HFFc6 (cell line): ENCODE measurements around the gene NT5C. TPM values are rescaled to one million over a fixed set of nuclear protein-coding genes. Genes with fewer than 3 reads are reported as not detected.

Experiments used
- DNase-seq: peaks from one replicate; pipeline ENCODE4 v3.0.0-alpha.2; 2018
- H3K27ac Mint-ChIP-seq: 2 replicates; pipeline ENCODE4 v1.8.0; 2020; ENCODE audit warnings: mild to moderate bottlenecking, mixed read lengths
- H3K27me3 Mint-ChIP-seq: 2 replicates; pipeline ENCODE4 v1.8.0; 2021; ENCODE audit warnings: mild to moderate bottlenecking, moderate library complexity, mixed read lengths; ENCODE audit not compliant: insufficient read depth
- H3K36me3 Mint-ChIP-seq: 2 replicates; pipeline ENCODE4 v1.8.0; 2021; ENCODE audit warnings: low read depth, mixed read lengths
- H3K4me1 Mint-ChIP-seq: 2 replicates; pipeline ENCODE4 v1.8.0; 2020; ENCODE audit warnings: low read depth, mixed read lengths
- H3K4me3 Mint-ChIP-seq: 2 replicates; pipeline ENCODE4 v1.8.0; 2020; ENCODE audit warnings: mild to moderate bottlenecking, moderate library complexity, mixed read lengths
- H3K9me3 Mint-ChIP-seq: 2 replicates; pipeline ENCODE4 v1.8.0; 2020; ENCODE audit warnings: mild to moderate bottlenecking, mixed read lengths
- total RNA-seq, 6 experiments: library from RNA; stranded (reverse); fragmentation: NEBNext Ultra II Directional; extraction: Animal tissue kit (Norgen Biotek cat#: 25700); gene quantifications; 2 replicates in 1 of 6; 3 replicates in 5 of 6; pipeline ENCODE4 v1.2.3, GENCODE V29; 2021
- TF ChIP-seq, protein P1 (sequence below): fragments of 200-600 bp; sonication (generic); IDR thresholded peaks from 2 replicates; pipeline ENCODE4 v1.5.0; 2021; ENCODE audit warnings: antibody characterized with exemption, mild to moderate bottlenecking

Gene NT5C
- total RNA-seq, 6 experiments from 2014 or later = 30.4 to 41.7 (median 36.3) TPM

- Mint-ChIP-seq H3K36me3 (peaks cover 22% of the 10 kb centered on the region), H3K4me1 (peaks cover 43% of the 10 kb centered on the region)
Measured at GRCh38 chr17:75151930-75152329, 20.4 kb upstream of the NT5C start.

DNA sequence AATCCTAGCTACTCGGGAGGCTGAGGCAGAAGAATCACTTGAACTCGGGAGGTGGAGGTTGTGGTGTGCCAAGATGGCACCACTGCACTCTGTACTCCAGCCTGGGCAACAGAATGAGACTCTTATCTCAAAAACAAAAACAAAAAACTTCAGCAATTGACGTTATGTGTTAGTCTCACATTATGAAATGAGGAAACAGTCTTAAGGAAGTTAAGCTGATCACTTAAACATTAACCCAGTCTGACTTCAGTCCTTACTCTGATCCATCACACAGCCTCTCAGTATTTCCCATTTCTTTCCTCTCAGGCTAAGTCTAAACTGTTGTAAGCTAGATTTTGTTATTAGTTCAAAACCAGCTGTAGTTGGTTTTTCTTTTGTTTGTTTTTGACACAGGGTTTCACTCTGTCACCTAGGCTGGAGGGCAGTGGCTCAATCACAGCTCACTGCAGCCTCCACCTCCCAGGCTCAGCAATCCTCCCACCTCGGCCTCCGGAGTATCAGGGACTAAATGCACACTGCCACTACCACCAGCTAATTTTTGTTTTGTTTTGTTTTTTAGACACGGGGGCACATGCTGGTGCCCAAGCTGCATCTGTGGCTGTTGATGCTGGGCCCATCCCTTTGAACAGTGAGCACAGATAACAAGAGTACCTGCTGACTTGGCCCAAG lies 16.5 kb upstream of the NT5C start:
- Mint-ChIP-seq H3K4me3 (no peak overlapping the region), H3K9me3 (no peaks in the 10 kb centered on the region), H3K4me1 (peaks cover 35% of the 10 kb centered on the region), H3K36me3 (peaks cover 32% of the 10 kb centered on the region), H3K27me3 (peaks cover 1% of the 10 kb centered on the region; the same call in 1 of the 2 replicates), H3K27ac (no peak overlapping the region)
- TF ChIP-seq, protein P1, sequence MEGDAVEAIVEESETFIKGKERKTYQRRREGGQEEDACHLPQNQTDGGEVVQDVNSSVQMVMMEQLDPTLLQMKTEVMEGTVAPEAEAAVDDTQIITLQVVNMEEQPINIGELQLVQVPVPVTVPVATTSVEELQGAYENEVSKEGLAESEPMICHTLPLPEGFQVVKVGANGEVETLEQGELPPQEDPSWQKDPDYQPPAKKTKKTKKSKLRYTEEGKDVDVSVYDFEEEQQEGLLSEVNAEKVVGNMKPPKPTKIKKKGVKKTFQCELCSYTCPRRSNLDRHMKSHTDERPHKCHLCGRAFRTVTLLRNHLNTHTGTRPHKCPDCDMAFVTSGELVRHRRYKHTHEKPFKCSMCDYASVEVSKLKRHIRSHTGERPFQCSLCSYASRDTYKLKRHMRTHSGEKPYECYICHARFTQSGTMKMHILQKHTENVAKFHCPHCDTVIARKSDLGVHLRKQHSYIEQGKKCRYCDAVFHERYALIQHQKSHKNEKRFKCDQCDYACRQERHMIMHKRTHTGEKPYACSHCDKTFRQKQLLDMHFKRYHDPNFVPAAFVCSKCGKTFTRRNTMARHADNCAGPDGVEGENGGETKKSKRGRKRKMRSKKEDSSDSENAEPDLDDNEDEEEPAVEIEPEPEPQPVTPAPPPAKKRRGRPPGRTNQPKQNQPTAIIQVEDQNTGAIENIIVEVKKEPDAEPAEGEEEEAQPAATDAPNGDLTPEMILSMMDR = no peak
- DNase-seq = no peak

More at GRCh38 chr17:75151930-75152329, 20.4 kb upstream of the NT5C start:
- no peak for DNase-seq
- H3K4me3 Mint-ChIP-seq = peak overlapping the region; percentile 98
- H3K27me3 Mint-ChIP-seq = peaks cover 12% of the 10 kb centered on the region
- no peaks in the 10 kb centered on the region for H3K9me3 Mint-ChIP-seq
- TF ChIP-seq, protein P1 = no peak
- H3K27ac Mint-ChIP-seq = peak overlapping the region; percentile 85

GRCh38 chr17:75146592-75146991 lies 15.1 kb upstream of the NT5C start:
- peaks cover 21% of the 10 kb centered on the region for H3K4me1 Mint-ChIP-seq
- no peaks in the 10 kb centered on the region for H3K27me3 Mint-ChIP-seq
- TF ChIP-seq, protein P1 = no peak
- peaks cover 34% of the 10 kb centered on the region for H3K36me3 Mint-ChIP-seq
- peak; percentile 35 for DNase-seq
- H3K27ac Mint-ChIP-seq = peak overlapping the region; percentile 49; the same call in 1 of the 2 replicates
- no peaks in the 10 kb centered on the region for H3K9me3 Mint-ChIP-seq
- H3K4me3 Mint-ChIP-seq = no peak overlapping the region

- peaks cover 37% of the 10 kb centered on the region for H3K36me3 Mint-ChIP-seq
- H3K4me1 Mint-ChIP-seq = peaks cover 21% of the 10 kb centered on the region
- TF ChIP-seq, protein P1 = no peak
Measured at GRCh38 chr17:75144816-75145512, 13.4 kb upstream of the NT5C start.

DNA sequence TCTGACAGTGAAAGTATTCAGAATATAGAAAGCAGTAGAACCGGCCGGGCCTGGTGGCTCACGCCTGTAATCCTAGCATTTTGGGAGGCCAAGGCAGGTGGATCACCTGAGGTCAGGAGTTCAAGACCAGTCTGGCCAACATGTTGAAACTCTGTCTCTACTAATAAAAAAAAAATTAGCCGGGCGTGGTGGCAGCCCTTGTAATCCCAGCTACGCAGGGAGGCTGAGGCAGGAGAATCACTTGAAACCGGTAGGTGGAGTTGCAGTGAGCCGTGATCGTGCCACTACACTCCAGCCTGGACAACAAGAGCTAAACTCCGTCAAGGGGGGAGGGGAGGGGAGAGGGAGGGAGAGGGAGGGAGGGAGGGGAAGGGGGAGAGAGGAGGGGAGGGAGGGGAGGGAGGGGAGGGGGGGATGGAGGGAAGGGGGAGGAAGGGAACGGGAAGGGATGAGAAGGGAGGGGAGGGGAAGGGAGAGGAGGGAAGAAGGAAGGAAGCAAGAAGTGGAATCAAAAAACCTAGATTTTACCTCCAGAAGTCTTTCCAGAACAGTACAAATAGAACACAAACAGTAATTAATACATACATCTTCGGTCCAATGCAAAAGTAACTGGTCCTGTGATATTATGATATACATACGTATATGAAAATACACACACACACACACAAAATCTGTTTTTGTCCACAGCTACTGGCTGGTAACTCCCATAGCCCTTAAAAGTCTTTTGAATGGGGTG lies 10.9 kb upstream of the NT5C start:
- Mint-ChIP-seq H3K27ac (no peak overlapping the region), H3K9me3 (no peaks in the 10 kb centered on the region), H3K36me3 (peaks cover 26% of the 10 kb centered on the region), H3K4me3 (no peak overlapping the region), H3K27me3 (no peaks in the 10 kb centered on the region), H3K4me1 (peaks cover 12% of the 10 kb centered on the region)
- TF ChIP-seq, protein P1 = no peak
- no peak for DNase-seq

More at GRCh38 chr17:75144816-75145512, 13.4 kb upstream of the NT5C start:
- Mint-ChIP-seq H3K27ac (peak overlapping the region; percentile 18; the same call in 1 of the 2 replicates), H3K27me3 (no peaks in the 10 kb centered on the region), H3K9me3 (no peaks in the 10 kb centered on the region), H3K4me3 (no peak overlapping the region)
- no peak for DNase-seq
